IMR-90 (cell line): ENCODE data around the gene WDR43.

ENCODE experiments used
- CEBPB ChIP-seq: IDR thresholded peaks from 2 replicates; pipeline ENCODE4 v1.6.1; 2012; ENCODE audit warnings: low read depth, low read length, improper control_type of control experiment
- CTCF ChIP-seq: conservative IDR thresholded peaks from 2 replicates; pipeline ENCODE4 v1.5.1; 2012; ENCODE audit warnings: mild to moderate bottlenecking, low read depth, low read length, improper control_type of control experiment
- ELK1 ChIP-seq: fragments of 150-350 bp; IDR thresholded peaks from 2 replicates; pipeline ENCODE4 v1.6.1; 2016; ENCODE audit warnings: low read depth, mild to moderate bottlenecking, low read length, moderate library complexity, borderline replicate concordance
- MAFK ChIP-seq: IDR thresholded peaks from 2 replicates; pipeline ENCODE4 v1.6.1; 2012; ENCODE audit warnings: low read depth, low read length, improper control_type of control experiment
- MAZ ChIP-seq: IDR thresholded peaks from 2 replicates; pipeline ENCODE4 v1.6.1; 2012; ENCODE audit warnings: low read depth, mild to moderate bottlenecking, low read length, improper control_type of control experiment, moderate library complexity, borderline replicate concordance
- POLR2A ChIP-seq: IDR thresholded peaks from 2 replicates; pipeline ENCODE4 v1.6.1; 2012; ENCODE audit warnings: mild to moderate bottlenecking, low read depth, low read length
- RAD21 ChIP-seq: IDR thresholded peaks from 2 replicates; pipeline ENCODE4 v1.6.1; 2012; ENCODE audit warnings: low read length, improper control_type of control experiment
- RCOR1 ChIP-seq: IDR thresholded peaks from 2 replicates; pipeline ENCODE4 v1.6.1; 2012; ENCODE audit warnings: mild to moderate bottlenecking, low read length, improper control_type of control experiment; ENCODE audit not compliant: insufficient replicate concordance
- RFX5 ChIP-seq: IDR thresholded peaks from 2 replicates; pipeline ENCODE4 v1.8.0; 2012; ENCODE audit warnings: low read depth, mild to moderate bottlenecking, low read length, moderate library complexity
- SMC3 ChIP-seq: fragments of 150-350 bp; IDR thresholded peaks from 2 replicates; pipeline ENCODE4 v1.6.1; 2016; ENCODE audit warnings: low read depth, mild to moderate bottlenecking, antibody characterized with exemption, low read length, moderate library complexity
- USF2 ChIP-seq: fragments of 150-350 bp; IDR thresholded peaks from 2 replicates; pipeline ENCODE4 v1.6.1; 2017; ENCODE audit warnings: mild to moderate bottlenecking, antibody characterized with exemption, low read length, low read depth

GRCh38 chr2:28955467-28955866, 61.0 kb downstream of the WDR43 start:
- TF ChIP-seq POLR2A (no peak), CTCF (no peak), RAD21 (no peak), USF2 (no peak), MAFK (no peak), RFX5 (no peak), ELK1 (no peak), RCOR1 (no peak), SMC3 (no peak), MAZ (no peak), CEBPB (no peak)
